ENCODE measurements around the gene PEAR1.

Gene PEAR1

GRCh38 chr1:156876281-156876680 is 17.2 kb upstream of the PEAR1 start:
- Histone ChIP-seq H3K4me1 (ENCODE audit: low read length) (no peaks in the 10 kb centered on the region), H3K79me2 (ENCODE audit: low read length) (no peaks in the 10 kb centered on the region), H4K20me1 (ENCODE audit: insufficient read depth, low read length) (no peaks in the 10 kb centered on the region), H3K36me3 (replicated peaks; ENCODE audit: low read depth, low read length) (no peaks in the 10 kb centered on the region), H3K27ac (ENCODE audit: low read length) (no peak overlapping the region), H3K4me3 (ENCODE audit: low read length) (no peak overlapping the region), H3K27me3 (ENCODE audit: low read depth, low read length) (peaks cover 29% of the 10 kb centered on the region), H3K9me3 (ENCODE audit: insufficient read depth, low read length) (no peaks in the 10 kb centered on the region), H3K4me2 (ENCODE audit: low read length) (no peak overlapping the region), H2AFZ (ENCODE audit: low read depth, low read length) (no peak overlapping the region), H3K9ac (ENCODE audit: low read length) (no peak overlapping the region)
- TF ChIP-seq EZH2phosphoT487 (IDR thresholded peaks at IDR 0.05; ENCODE audit: low read depth) (no peak), CTCF (IDR thresholded peaks at IDR 0.05; ENCODE audit: low read depth, low read length) (no peak)

GRCh38 chr1:156877433-156878170 is 15.9 kb upstream of the PEAR1 start:
- Histone ChIP-seq H3K9me3 (ENCODE audit: insufficient read depth, low read length) (no peaks in the 10 kb centered on the region), H3K79me2 (ENCODE audit: low read length) (no peaks in the 10 kb centered on the region), H2AFZ (ENCODE audit: low read depth, low read length) (no peak overlapping the region), H3K36me3 (replicated peaks; ENCODE audit: low read depth, low read length) (no peaks in the 10 kb centered on the region), H3K27ac (ENCODE audit: low read length) (no peak overlapping the region), H3K9ac (ENCODE audit: low read length) (no peak overlapping the region), H3K4me1 (ENCODE audit: low read length) (no peaks in the 10 kb centered on the region), H3K4me3 (ENCODE audit: low read length) (no peak overlapping the region), H3K27me3 (ENCODE audit: low read depth, low read length) (peaks cover 26% of the 10 kb centered on the region), H3K4me2 (ENCODE audit: low read length) (no peak overlapping the region), H4K20me1 (ENCODE audit: insufficient read depth, low read length) (no peaks in the 10 kb centered on the region)
- TF ChIP-seq EZH2phosphoT487 (IDR thresholded peaks at IDR 0.05; ENCODE audit: low read depth) (no peak), CTCF (IDR thresholded peaks at IDR 0.05; ENCODE audit: low read depth, low read length) (no peak)

GRCh38 chr1:156879876-156880275 is 13.6 kb upstream of the PEAR1 start:
- Histone ChIP-seq H3K4me3 (ENCODE audit: low read length) (no peak overlapping the region), H3K27me3 (ENCODE audit: low read depth, low read length) (peaks cover 34% of the 10 kb centered on the region), H2AFZ (ENCODE audit: low read depth, low read length) (no peak overlapping the region), H3K9me3 (ENCODE audit: insufficient read depth, low read length) (no peaks in the 10 kb centered on the region), H3K27ac (ENCODE audit: low read length) (no peak overlapping the region), H3K9ac (ENCODE audit: low read length) (no peak overlapping the region), H3K36me3 (replicated peaks; ENCODE audit: low read depth, low read length) (no peaks in the 10 kb centered on the region), H3K4me1 (ENCODE audit: low read length) (no peaks in the 10 kb centered on the region), H3K79me2 (ENCODE audit: low read length) (no peaks in the 10 kb centered on the region), H4K20me1 (ENCODE audit: insufficient read depth, low read length) (no peaks in the 10 kb centered on the region), H3K4me2 (ENCODE audit: low read length) (no peak overlapping the region)
- no peak for TF ChIP-seq CTCF (IDR thresholded peaks at IDR 0.05; ENCODE audit: low read depth, low read length)
- TF ChIP-seq EZH2phosphoT487 (IDR thresholded peaks at IDR 0.05; ENCODE audit: low read depth), result no peak

DNA sequence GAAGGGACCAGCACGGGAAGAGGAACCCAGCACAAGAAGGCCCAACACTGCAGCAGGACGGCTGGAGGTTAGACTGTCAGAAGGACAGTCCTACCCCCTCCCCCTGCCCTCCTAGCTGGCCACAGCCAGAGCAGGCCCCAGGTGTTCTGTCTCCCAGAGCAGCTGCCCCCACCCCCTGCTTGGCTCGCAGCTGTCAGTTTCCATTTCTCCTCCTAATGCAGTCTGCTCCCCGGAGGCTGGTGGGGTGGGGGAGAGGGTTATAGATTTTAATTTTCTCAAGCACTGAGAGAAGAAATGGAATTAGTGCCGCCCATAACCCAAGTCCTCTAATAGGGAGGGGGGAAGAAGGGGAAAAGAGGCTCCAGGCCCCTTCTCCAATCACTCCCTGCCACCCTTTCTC is 13.0 kb upstream of the PEAR1 start:
- H3K27ac ChIP-seq (ENCODE audit: low read length), result no peak overlapping the region
- H3K4me3 ChIP-seq (ENCODE audit: low read length), result no peak overlapping the region
- H4K20me1 ChIP-seq (ENCODE audit: insufficient read depth, low read length), result no peaks in the 10 kb centered on the region
- H3K27me3 ChIP-seq (ENCODE audit: low read depth, low read length), result peaks cover 39% of the 10 kb centered on the region
- H2AFZ ChIP-seq (ENCODE audit: low read depth, low read length), result no peak overlapping the region
- H3K36me3 ChIP-seq (replicated peaks; ENCODE audit: low read depth, low read length), result no peaks in the 10 kb centered on the region
- no peak for TF ChIP-seq EZH2phosphoT487 (IDR thresholded peaks at IDR 0.05; ENCODE audit: low read depth)
- no peak for TF ChIP-seq CTCF (IDR thresholded peaks at IDR 0.05; ENCODE audit: low read depth, low read length)
- no peaks in the 10 kb centered on the region for H3K79me2 ChIP-seq (ENCODE audit: low read length)
- H3K4me2 ChIP-seq (ENCODE audit: low read length), result no peak overlapping the region
- H3K9ac ChIP-seq (ENCODE audit: low read length), result no peak overlapping the region
- H3K4me1 ChIP-seq (ENCODE audit: low read length), result no peaks in the 10 kb centered on the region
- H3K9me3 ChIP-seq (ENCODE audit: insufficient read depth, low read length), result no peaks in the 10 kb centered on the region
